ENCODE data around the gene NRARP.

DNA sequence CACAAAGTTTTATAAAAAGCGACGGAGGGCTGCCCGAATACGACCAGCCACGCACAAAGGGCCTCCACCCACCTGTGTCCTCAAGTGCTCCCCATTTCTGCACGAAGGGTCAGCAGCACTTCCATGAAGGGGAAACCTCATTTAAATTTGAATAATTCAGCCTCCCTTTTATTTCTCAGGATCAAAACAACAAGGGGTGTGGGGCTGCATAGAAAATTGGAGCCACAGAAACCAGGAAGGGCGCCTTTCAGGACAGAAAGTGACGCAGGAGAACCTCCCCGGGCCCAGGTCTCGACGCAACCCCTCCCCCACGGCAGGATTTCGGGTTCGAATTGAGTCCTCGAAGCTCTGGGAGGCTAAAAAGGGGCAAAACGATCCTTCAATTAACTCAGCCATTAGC lies 2.1 kb downstream of the NRARP start:
- TF ChIP-seq ZBTB44 (tag by site-specific recombination; IDR thresholded peaks at IDR 0.05) (no peak), CTCF (tag by site-specific recombination; IDR thresholded peaks at IDR 0.05) (no peak), ZNF558 (tag by site-specific recombination; IDR thresholded peaks at IDR 0.05) (no peak), ZXDB (tag by site-specific recombination; IDR thresholded peaks at IDR 0.05) (no peak), TRIM28 (IDR thresholded peaks at IDR 0.05; ENCODE audit: borderline replicate concordance, low read length) (no peak), BCL11B (tag by site-specific recombination; IDR thresholded peaks at IDR 0.05; ENCODE audit: low read depth) (no peak), ZNF175 (tag by site-specific recombination; IDR thresholded peaks at IDR 0.05) (no peak), ZNF335 (tag by site-specific recombination; conservative IDR thresholded peaks at IDR 0.05) (no peak), KLF8 (tag by site-specific recombination; IDR thresholded peaks at IDR 0.05) (no peak), ZNF843 (tag by site-specific recombination; IDR thresholded peaks at IDR 0.05) (no peak), ZBTB7A (tag by site-specific recombination; IDR thresholded peaks at IDR 0.05; ENCODE audit: low read depth) (no peak), PRDM1 (tag by site-specific recombination; IDR thresholded peaks at IDR 0.05) (no peak)
- TF ChIP-seq, protein P1, sequence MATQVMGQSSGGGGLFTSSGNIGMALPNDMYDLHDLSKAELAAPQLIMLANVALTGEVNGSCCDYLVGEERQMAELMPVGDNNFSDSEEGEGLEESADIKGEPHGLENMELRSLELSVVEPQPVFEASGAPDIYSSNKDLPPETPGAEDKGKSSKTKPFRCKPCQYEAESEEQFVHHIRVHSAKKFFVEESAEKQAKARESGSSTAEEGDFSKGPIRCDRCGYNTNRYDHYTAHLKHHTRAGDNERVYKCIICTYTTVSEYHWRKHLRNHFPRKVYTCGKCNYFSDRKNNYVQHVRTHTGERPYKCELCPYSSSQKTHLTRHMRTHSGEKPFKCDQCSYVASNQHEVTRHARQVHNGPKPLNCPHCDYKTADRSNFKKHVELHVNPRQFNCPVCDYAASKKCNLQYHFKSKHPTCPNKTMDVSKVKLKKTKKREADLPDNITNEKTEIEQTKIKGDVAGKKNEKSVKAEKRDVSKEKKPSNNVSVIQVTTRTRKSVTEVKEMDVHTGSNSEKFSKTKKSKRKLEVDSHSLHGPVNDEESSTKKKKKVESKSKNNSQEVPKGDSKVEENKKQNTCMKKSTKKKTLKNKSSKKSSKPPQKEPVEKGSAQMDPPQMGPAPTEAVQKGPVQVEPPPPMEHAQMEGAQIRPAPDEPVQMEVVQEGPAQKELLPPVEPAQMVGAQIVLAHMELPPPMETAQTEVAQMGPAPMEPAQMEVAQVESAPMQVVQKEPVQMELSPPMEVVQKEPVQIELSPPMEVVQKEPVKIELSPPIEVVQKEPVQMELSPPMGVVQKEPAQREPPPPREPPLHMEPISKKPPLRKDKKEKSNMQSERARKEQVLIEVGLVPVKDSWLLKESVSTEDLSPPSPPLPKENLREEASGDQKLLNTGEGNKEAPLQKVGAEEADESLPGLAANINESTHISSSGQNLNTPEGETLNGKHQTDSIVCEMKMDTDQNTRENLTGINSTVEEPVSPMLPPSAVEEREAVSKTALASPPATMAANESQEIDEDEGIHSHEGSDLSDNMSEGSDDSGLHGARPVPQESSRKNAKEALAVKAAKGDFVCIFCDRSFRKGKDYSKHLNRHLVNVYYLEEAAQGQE (tag by site-specific recombination; IDR thresholded peaks at IDR 0.05) = no peak
